K562 (cell line): Measurements from ENCODE around the gene GATB. TPM values are rescaled to one million over a fixed set of nuclear protein-coding genes. Genes with fewer than 3 reads are reported as not detected.

Source experiments
- ATAC-seq: fragments of 200-7000 bp; cut with Tn5 transposase; 3 replicates; pipeline ENCODE4 v1.9.1; 2020; ENCODE audit warnings: moderate library complexity
- BruUV-seq: library from RNA; stranded (reverse); fragments of 400-500 nt; replicated peaks from 2 replicates; lab custom pipeline; 2021; lab: Mats Ljungman, UMichigan
- CTCF ChIA-PET: fragments of 300-600 bp; formaldehyde crosslinking; extraction: SDS; loops from one replicate; lab custom pipeline; 2021; ENCODE audit warnings: low intra/inter-chr PET ratio; lab: Yijun Ruan, JAX
- POLR2A ChIA-PET: fragments of 300-600, 350-650 bp; sonication (Branson Sonifier 250); formaldehyde crosslinking; extraction: SDS; loops from one replicate; lab custom pipeline; 2021; ENCODE audit warnings: antibody characterized with exemption, inconsistent platforms; lab: Yijun Ruan, JAX
- DNase-seq, 4 experiments: peaks; one replicate each; pipeline versions ENCODE4 v3.0.0 to v3.0.0-alpha.2; 2011 to 2018; ENCODE audit warnings: low spot score in 3 of 4, mixed read lengths in 3 of 4; ENCODE audit errors: extremely low read depth in 1 of 4
- FAIRE-seq: peaks from 2 replicates; lab custom pipeline; 2011; peaks lifted over from hg19 to GRCh38; lab: Jason Lieb, UNC
- H2AFZ ChIP-seq: 2 replicates; pipeline ENCODE4 v1.6.0; 2011; ENCODE audit warnings: low read depth, low read length, control low read depth, inconsistent platforms
- H3K27ac ChIP-seq: fragments of 200-600 bp; 3 replicates; pipeline ENCODE4 v1.8.0; 2011; ENCODE audit warnings: low read depth, mild to moderate bottlenecking, control low read depth, inconsistent platforms, low read length, moderate library complexity, mixed read lengths; ENCODE audit errors: extremely low read depth
- H3K27me3 ChIP-seq, 2 experiments: fragments of 300-600 bp in 1 of 2; 2 replicates in 1 of 2; 3 replicates in 1 of 2; pipeline versions ENCODE4 v1.6.0 to v1.8.0; 2011; ENCODE audit warnings: inconsistent platforms in 2 of 2, low read length in 2 of 2, mild to moderate bottlenecking in 1 of 2, mixed read lengths in 1 of 2, moderate library complexity in 1 of 2; ENCODE audit not compliant: control insufficient read depth in 2 of 2, insufficient read depth in 2 of 2
- H3K36me3 ChIP-seq: fragments of 300-600 bp; 3 replicates; pipeline ENCODE4 v1.8.0; 2011; ENCODE audit warnings: mild to moderate bottlenecking, low read length, inconsistent platforms; ENCODE audit not compliant: control insufficient read depth, insufficient read depth
- H3K4me1 ChIP-seq, 2 experiments: fragments of 200-600 bp in 1 of 2; replicated peaks in 1 of 2; 2 replicates in 1 of 2; 3 replicates in 1 of 2; pipeline versions ENCODE4 v1.5.1 to v1.8.0; 2011; ENCODE audit warnings: inconsistent platforms in 2 of 2, low read length in 2 of 2, mild to moderate bottlenecking in 1 of 2, mixed read lengths in 1 of 2, moderate library complexity in 1 of 2; ENCODE audit not compliant: control insufficient read depth in 2 of 2, insufficient read depth in 2 of 2
- H3K4me2 ChIP-seq: 2 replicates; pipeline ENCODE4 v1.6.1; 2011; ENCODE audit warnings: low read length, control low read depth, inconsistent platforms, mixed read lengths; ENCODE audit not compliant: insufficient read depth
- H3K4me3 ChIP-seq: fragments of 200-600 bp; sonication (generic), shearing (Covaris generic); 2 replicates; pipeline ENCODE4 v1.5.1; 2016; ENCODE audit warnings: control low read depth, inconsistent platforms
- H3K79me2 ChIP-seq: fragments of 200-600 bp; 3 replicates; pipeline ENCODE4 v1.8.0; 2011; ENCODE audit warnings: low read length, inconsistent platforms; ENCODE audit not compliant: control insufficient read depth, insufficient read depth
- H3K9ac ChIP-seq, 2 experiments: 2 replicates each; pipeline versions ENCODE4 v1.6.0 to v1.6.1; 2011; ENCODE audit warnings: low read depth in 2 of 2, low read length in 2 of 2, control low read depth in 1 of 2, inconsistent platforms in 1 of 2, mild to moderate bottlenecking in 1 of 2, mixed read lengths in 1 of 2; ENCODE audit not compliant: insufficient read depth in 1 of 2
- H3K9me1 ChIP-seq: one replicate; pipeline ENCODE4 v1.6.0; 2011; ENCODE audit warnings: inconsistent platforms, mild to moderate bottlenecking, low read length, moderate library complexity; ENCODE audit not compliant: control insufficient read depth, insufficient read depth
- H3K9me3 ChIP-seq: replicated peaks from 2 replicates; pipeline ENCODE4 v1.5.1; 2011; ENCODE audit warnings: low read depth, low read length, inconsistent platforms; ENCODE audit not compliant: control insufficient read depth, insufficient read depth
- H4K20me1 ChIP-seq: replicated peaks from 2 replicates; pipeline ENCODE4 v1.6.1; 2011; ENCODE audit warnings: low read length, inconsistent platforms, mixed read lengths; ENCODE audit not compliant: control insufficient read depth, insufficient read depth
- CAMTA2 ChIP-seq: fragments of 250-450 bp; sonication (Bioruptor Pico); conservative IDR thresholded peaks from 2 replicates; pipeline ENCODE4 v1.5.1; 2022
- ETS1 ChIP-seq: conservative IDR thresholded peaks from 2 replicates; pipeline ENCODE4 v1.6.1; 2011; ENCODE audit warnings: low read depth, mild to moderate bottlenecking, low read length; ENCODE audit not compliant: control insufficient read depth
- MCM2 ChIP-seq: fragments of 450-650 bp; IDR thresholded peaks from 2 replicates; pipeline ENCODE4 v1.6.1; 2017; ENCODE audit warnings: low read depth, mild to moderate bottlenecking
- RFX7 ChIP-seq: fragments of 250-450 bp; sonication (Bioruptor Pico); IDR thresholded peaks from 2 replicates; pipeline ENCODE4 v1.5.1; 2021; ENCODE audit warnings: mild to moderate bottlenecking
- ZKSCAN1 ChIP-seq: fragments of 150-350 bp; IDR thresholded peaks from 2 replicates; pipeline ENCODE4 v1.6.1; 2016; ENCODE audit warnings: low read depth, low read length
- WGBS: fragments of 100-300 bp; shearing (Covaris generic); methylation state at CpG from one replicate; pipeline ENCODE4 v1.1.6; 2016; ENCODE audit warnings: low coverage, mixed read lengths; ENCODE audit not compliant: insufficient coverage; ENCODE audit errors: missing lambda C conversion rate; 5-methylcytosine and 5-hydroxymethylcytosine counted together
- in situ Hi-C: fragments of 300-500 bp; cut with MboI; formaldehyde crosslinking; loops from 4 replicates; pipeline ENCODE4 v1.15.0; 2018; ENCODE audit warnings: inconsistent platforms, mixed read lengths
- intact Hi-C: fragments of 100-400 bp; cut with micrococcal nuclease; formaldehyde crosslinking; loops from 2 replicates; pipeline ENCODE4 v1.14.2; 2022
- polyA plus RNA-seq, 8 experiments: library from polyadenylated mRNA; depleted of rRNA in 4 of 8; stranded (reverse) in 5 of 8; unstranded in 3 of 8; fragments of >200 nt; fragmentation: Nextera tagmentation in 2 of 8; fragmentation: Illumina TruSeq in 1 of 8; extraction: Ambion mirVana in 2 of 8; extraction: Trizol in 1 of 8; gene quantifications; 2 replicates each; pipeline versions ENCODE4 v1.2.1 to v1.2.3, GENCODE V29; 2011 to 2014; ENCODE audit warnings: inconsistent platforms in 1 of 8, missing spikeins in 1 of 8
- total RNA-seq, 7 experiments: library from RNA; depleted of rRNA in 6 of 7; stranded (reverse); fragments of >200 nt in 6 of 7; fragmentation: Illumina TruSeq in 2 of 7; extraction: Trizol in 2 of 7; gene quantifications; 2 replicates each; pipeline versions ENCODE4 v1.2.1 to v1.2.3, GENCODE V29; 2011 to 2021; ENCODE audit warnings: low replicate concordance in 1 of 7

GATB gene
- total and polyA plus RNA-seq, 9 of the 15 experiments (the other 6 are each of a cell fraction or from before 2014, with no cell fraction given) = 15.3 to 31.8 (median 26.2) TPM

- no TSS peak for BruUV-seq
- WGBS = 75% methylated on average over 5 of the region's 14 CpGs
- no peak for ATAC-seq
Observed at GRCh38 chr4:151672996-151673395, 87.8 kb downstream of the GATB start.

More at GRCh38 chr4:151672996-151673395, 87.8 kb downstream of the GATB start:
- Histone ChIP-seq H3K9ac (no peak overlapping the region), H3K9me3 (no peaks in the 10 kb centered on the region), H4K20me1 (peaks cover 6% of the 10 kb centered on the region; the same call in 1 of the 2 replicates), H3K36me3 (no peaks in the 10 kb centered on the region), H3K27me3 (no peaks in the 10 kb centered on the region), H3K4me1 (peaks cover 14 to 27% of the 10 kb centered on the region in 2 experiments), H3K9me1 (no peaks in the 10 kb centered on the region), H2AFZ (no peak overlapping the region), H3K4me2 (no peak overlapping the region), H3K4me3 (no peak overlapping the region), H3K27ac (no peak overlapping the region), H3K79me2 (no peaks in the 10 kb centered on the region)
- no peak for FAIRE-seq
- no peak for DNase-seq
- intact Hi-C loops = loop anchor here (5.0 kb wide), 1 partner anchor 89 kb away; the partner anchor contains the start of gene GATB
- CTCF ChIA-PET = no interaction called here
- in situ Hi-C loops = no loop called here
- POLR2A ChIA-PET = no interaction called here
- TF ChIP-seq MCM2 (no peak), CAMTA2 (no peak), ZKSCAN1 (no peak), RFX7 (CRISPR knock-in tag) (no peak), ETS1 (no peak)
